ENCODE results near the gene AAGAB.

The AAGAB gene

DNA sequence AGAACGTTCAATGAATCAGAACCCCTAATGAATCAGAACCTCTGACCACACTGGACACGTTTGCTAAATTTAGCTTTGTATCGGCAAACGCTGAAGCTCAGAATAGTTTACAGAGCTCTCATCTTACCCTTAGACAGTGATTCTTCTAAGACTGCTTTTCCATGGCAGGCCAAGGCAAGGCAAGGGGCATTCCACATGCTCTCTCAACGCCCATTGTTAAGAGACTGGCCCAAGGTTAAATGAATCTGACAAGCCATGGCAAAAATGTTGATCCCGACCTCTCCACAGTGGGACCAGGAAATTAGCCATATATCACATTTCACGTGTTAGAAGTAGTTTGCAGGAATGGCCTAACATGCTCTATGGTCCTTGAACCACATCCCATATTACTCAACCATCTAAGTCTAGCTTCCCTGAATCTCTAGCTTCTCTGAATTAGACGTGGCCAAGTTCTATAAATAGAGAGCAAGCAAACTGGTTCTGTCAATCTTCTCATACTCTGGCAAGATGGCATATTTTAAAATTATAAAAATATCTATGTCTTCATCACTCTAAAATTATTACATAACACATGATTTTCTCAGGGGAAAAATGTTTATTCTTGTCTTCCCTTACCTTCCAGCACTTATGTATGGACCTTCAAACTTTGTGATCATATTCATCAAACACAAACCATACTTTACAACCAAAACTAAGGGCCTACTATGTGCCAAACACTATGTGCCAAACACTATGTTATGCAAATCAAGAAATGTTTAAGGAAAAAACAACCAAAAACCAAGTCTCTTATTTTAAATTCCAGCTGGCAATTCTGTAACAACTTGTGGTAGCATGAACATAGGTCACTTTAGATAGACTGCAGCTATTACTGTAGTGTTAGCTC, 54.3 kb downstream of the AAGAB start:
- Histone ChIP-seq H3K4me1 (ENCODE audit: control insufficient read depth in 1 of 2, insufficient read depth in 2 of 2, low read length in 2 of 2) (peaks cover 10 to 11% of the 10 kb centered on the region in 2 donors), H3K9me3 (ENCODE audit: control insufficient read depth in 1 of 2, low read length in 2 of 2) (no peaks in the 10 kb centered on the region), H3K27ac (ENCODE audit: low read depth, low read length) (no peak overlapping the region), H3K4me3 (ENCODE audit: low read depth in 1 of 2, low read length in 2 of 2) (no peak overlapping the region), H3K36me3 (ENCODE audit: control insufficient read depth in 1 of 2, insufficient read depth in 2 of 2, low read length in 2 of 2) (peaks cover 13 to 23% of the 10 kb centered on the region in 2 donors), H3K27me3 (ENCODE audit: control insufficient read depth in 1 of 2, insufficient read depth in 2 of 2, low read length in 2 of 2) (no peaks in the 10 kb centered on the region), H3K9ac (ENCODE audit: low read depth in 1 of 2, low read length in 2 of 2) (no peak overlapping the region)

DNA sequence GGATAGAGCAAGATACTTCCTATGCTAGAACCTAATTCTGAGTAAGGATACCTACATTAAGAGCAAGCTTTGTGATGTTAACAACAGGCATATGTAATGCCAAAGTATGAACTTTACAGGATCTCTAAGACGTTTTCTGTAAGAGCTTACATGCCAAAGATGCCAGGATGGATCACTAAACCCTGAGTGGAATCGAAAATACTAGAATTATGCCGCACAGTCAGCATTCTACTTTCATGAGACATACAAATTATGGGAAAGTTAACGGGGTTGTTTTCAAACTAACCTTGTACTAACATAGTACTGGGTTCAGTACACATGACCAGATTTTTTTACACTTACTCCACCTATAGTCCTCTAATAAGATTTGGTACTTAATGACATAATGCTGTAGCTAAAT, 55.1 kb downstream of the AAGAB start:
- Histone ChIP-seq H3K9me3 (ENCODE audit: control insufficient read depth in 1 of 2, low read length in 2 of 2) (no peaks in the 10 kb centered on the region), H3K4me3 (ENCODE audit: low read depth in 1 of 2, low read length in 2 of 2) (no peak overlapping the region), H3K9ac (ENCODE audit: low read depth in 1 of 2, low read length in 2 of 2) (no peak overlapping the region), H3K36me3 (ENCODE audit: control insufficient read depth in 1 of 2, insufficient read depth in 2 of 2, low read length in 2 of 2) (peaks cover 13 to 23% of the 10 kb centered on the region in 2 donors), H3K4me1 (ENCODE audit: control insufficient read depth in 1 of 2, insufficient read depth in 2 of 2, low read length in 2 of 2) (peaks cover 10 to 11% of the 10 kb centered on the region in 2 donors), H3K27ac (ENCODE audit: low read depth, low read length) (no peak overlapping the region), H3K27me3 (ENCODE audit: control insufficient read depth in 1 of 2, insufficient read depth in 2 of 2, low read length in 2 of 2) (no peaks in the 10 kb centered on the region)

DNA sequence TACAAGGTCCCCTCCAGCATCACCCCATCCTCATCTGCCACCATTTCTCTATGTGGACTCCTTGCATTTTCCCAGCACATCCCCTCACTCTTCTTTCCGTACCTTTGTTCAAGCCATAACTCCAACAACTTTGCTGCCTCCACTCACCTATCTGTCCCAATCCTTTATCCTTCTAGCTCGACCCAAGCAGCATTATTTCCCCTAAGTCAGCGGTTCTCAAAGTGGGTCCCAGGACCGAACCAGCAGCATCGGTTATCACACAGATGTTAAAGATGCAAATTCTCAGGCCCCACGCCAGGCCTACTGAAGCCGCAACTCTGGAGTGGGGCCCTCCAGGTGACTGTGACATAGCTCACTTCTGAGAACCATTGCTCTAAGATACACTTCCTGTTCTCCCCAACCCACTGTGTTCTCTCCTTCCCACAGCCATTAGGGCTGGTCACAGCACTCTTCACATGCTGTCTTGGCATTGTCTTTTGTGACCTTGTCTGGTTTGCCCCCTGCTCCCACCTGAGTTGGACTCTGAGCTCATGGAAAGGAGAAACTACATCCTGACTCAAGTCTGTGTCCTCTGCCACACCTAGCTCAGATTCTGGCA, 56.2 kb downstream of the AAGAB start:
- Histone ChIP-seq H3K36me3 (ENCODE audit: control insufficient read depth in 1 of 2, insufficient read depth in 2 of 2, low read length in 2 of 2) (peaks cover 8 to 32% of the 10 kb centered on the region in 2 donors), H3K9me3 (ENCODE audit: control insufficient read depth in 1 of 2, low read length in 2 of 2) (no peaks in the 10 kb centered on the region), H3K4me3 (ENCODE audit: low read depth in 1 of 2, low read length in 2 of 2) (no peak overlapping the region), H3K9ac (ENCODE audit: low read depth in 1 of 2, low read length in 2 of 2) (no peak overlapping the region), H3K27me3 (ENCODE audit: control insufficient read depth in 1 of 2, insufficient read depth in 2 of 2, low read length in 2 of 2) (no peaks in the 10 kb centered on the region), H3K27ac (ENCODE audit: low read depth, low read length) (no peak overlapping the region), H3K4me1 (ENCODE audit: control insufficient read depth in 1 of 2, insufficient read depth in 2 of 2, low read length in 2 of 2) (peaks cover 10 to 11% of the 10 kb centered on the region in 2 donors)

DNA sequence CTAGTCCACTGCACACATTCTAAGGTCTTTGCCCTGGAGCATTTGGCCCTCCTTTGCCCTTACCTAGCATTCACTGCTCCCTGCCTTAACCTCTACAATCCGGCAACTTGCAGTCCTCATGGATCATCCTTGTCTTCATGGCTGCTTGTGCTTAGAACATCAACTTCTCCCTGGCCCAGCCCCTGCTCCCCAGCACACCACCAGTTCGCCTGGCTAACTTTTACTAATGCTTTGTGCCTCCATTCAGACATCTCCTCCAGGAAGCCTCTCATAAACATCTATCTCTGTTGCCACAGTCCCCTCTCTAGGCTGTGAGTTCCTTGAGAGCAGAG, 57.1 kb downstream of the AAGAB start:
- H3K4me1 ChIP-seq (ENCODE audit: control insufficient read depth in 1 of 2, insufficient read depth in 2 of 2, low read length in 2 of 2): peaks cover 10 to 11% of the 10 kb centered on the region in 2 donors
- no peak overlapping the region for H3K9ac ChIP-seq (ENCODE audit: low read depth in 1 of 2, low read length in 2 of 2)
- H3K9me3 ChIP-seq (ENCODE audit: control insufficient read depth in 1 of 2, low read length in 2 of 2): no peaks in the 10 kb centered on the region
- H3K27ac ChIP-seq (ENCODE audit: low read depth, low read length): no peak overlapping the region
- peaks cover 8 to 34% of the 10 kb centered on the region in 2 donors for H3K36me3 ChIP-seq (ENCODE audit: control insufficient read depth in 1 of 2, insufficient read depth in 2 of 2, low read length in 2 of 2)
- no peaks in the 10 kb centered on the region for H3K27me3 ChIP-seq (ENCODE audit: control insufficient read depth in 1 of 2, insufficient read depth in 2 of 2, low read length in 2 of 2)
- H3K4me3 ChIP-seq (ENCODE audit: low read depth in 1 of 2, low read length in 2 of 2): no peak overlapping the region

DNA sequence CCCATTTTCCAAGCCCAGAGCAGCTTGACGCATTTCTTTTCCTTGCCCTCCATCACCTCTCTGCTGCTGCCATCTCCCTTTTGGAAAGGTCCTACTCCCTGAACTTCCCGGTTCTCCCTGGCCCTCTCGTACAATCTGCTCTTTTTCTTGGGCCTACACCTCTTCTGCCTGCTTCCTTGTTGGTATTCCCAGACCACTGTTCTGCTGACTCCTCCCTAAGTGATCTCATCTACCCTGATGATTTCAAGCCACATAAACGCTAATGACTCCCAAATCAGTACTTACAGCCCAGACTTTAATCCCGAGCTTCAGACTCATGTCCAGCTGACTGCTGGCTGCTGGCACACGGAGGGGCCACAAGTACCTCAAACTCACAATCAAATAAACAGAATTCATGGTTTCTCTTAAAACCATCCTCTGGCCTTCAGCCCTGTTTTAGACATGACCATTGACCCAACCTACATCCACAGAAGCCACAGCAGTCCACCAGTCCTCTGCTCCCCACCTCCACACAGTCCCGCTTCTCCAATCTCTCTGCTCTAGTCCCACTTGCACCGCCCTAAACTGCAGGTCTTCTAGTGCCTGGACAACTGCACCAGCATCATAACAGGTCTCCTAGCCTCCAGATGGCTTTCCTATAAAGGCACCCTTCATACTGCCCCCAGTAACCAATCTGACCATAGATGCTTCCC, 57.6 kb downstream of the AAGAB start:
- no peaks in the 10 kb centered on the region for H3K9me3 ChIP-seq (ENCODE audit: control insufficient read depth in 1 of 2, low read length in 2 of 2)
- peaks cover 4 to 33% of the 10 kb centered on the region in 2 donors for H3K36me3 ChIP-seq (ENCODE audit: control insufficient read depth in 1 of 2, insufficient read depth in 2 of 2, low read length in 2 of 2)
- H3K9ac ChIP-seq (ENCODE audit: low read depth in 1 of 2, low read length in 2 of 2): no peak overlapping the region
- no peak overlapping the region for H3K4me3 ChIP-seq (ENCODE audit: low read depth in 1 of 2, low read length in 2 of 2)
- H3K27ac ChIP-seq (ENCODE audit: low read depth, low read length): no peak overlapping the region
- no peaks in the 10 kb centered on the region for H3K27me3 ChIP-seq (ENCODE audit: control insufficient read depth in 1 of 2, insufficient read depth in 2 of 2, low read length in 2 of 2)
- H3K4me1 ChIP-seq (ENCODE audit: control insufficient read depth in 1 of 2, insufficient read depth in 2 of 2, low read length in 2 of 2): peaks cover 10 to 11% of the 10 kb centered on the region in 2 donors

DNA sequence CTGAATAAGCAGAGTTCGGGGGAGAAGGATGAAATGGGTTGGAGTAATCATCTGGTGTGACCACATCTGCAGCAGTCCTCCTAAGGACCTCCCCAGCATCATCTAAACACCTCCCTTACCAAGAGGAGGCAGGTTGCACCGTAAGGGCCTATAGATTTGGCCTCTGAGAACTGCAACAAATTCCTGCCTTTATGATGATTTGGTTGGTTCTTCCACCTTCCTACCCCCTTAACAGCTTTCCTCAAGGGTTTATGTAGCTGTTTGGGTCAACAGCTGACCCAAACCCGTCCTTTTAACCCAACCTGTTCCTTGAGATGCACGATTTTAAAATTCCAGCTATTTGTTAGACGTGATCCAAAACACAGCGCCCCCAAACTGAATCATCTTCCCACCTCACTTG, 58.2 kb downstream of the AAGAB start:
- Histone ChIP-seq H3K36me3 (ENCODE audit: control insufficient read depth in 1 of 2, insufficient read depth in 2 of 2, low read length in 2 of 2) (peaks cover 7 to 30% of the 10 kb centered on the region in 2 donors), H3K27ac (ENCODE audit: low read depth, low read length) (no peak overlapping the region), H3K27me3 (ENCODE audit: control insufficient read depth in 1 of 2, insufficient read depth in 2 of 2, low read length in 2 of 2) (no peaks in the 10 kb centered on the region), H3K4me1 (ENCODE audit: control insufficient read depth in 1 of 2, insufficient read depth in 2 of 2, low read length in 2 of 2) (peaks cover 10 to 12% of the 10 kb centered on the region in 2 donors), H3K9me3 (ENCODE audit: control insufficient read depth in 1 of 2, low read length in 2 of 2) (no peaks in the 10 kb centered on the region), H3K9ac (ENCODE audit: low read depth in 1 of 2, low read length in 2 of 2) (no peak overlapping the region), H3K4me3 (ENCODE audit: low read depth in 1 of 2, low read length in 2 of 2) (no peak overlapping the region)

DNA sequence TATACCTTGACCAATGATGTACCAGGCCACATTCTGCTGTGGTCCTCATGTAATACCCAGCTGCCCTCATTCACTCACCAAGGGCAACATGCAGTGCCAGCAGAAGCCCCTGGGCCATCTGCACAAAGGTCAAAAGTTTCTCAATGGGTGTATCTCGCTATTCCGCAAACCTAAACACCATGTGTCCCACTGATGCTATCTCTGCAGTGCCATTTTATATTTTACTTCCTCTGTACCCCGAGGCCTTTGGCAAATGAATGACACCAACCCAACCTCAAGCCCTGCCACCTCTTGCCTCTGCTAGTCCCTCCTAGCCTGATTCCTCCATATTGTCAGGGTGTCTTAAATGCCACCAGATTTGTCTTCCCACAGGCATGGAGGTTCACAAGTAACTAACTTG, 59.2 kb downstream of the AAGAB start:
- Histone ChIP-seq H3K36me3 (ENCODE audit: control insufficient read depth in 1 of 2, insufficient read depth in 2 of 2, low read length in 2 of 2) (peaks cover 10 to 36% of the 10 kb centered on the region in 2 donors), H3K27ac (ENCODE audit: low read depth, low read length) (no peak overlapping the region), H3K9me3 (ENCODE audit: control insufficient read depth in 1 of 2, low read length in 2 of 2) (no peaks in the 10 kb centered on the region), H3K9ac (ENCODE audit: low read depth in 1 of 2, low read length in 2 of 2) (no peak overlapping the region), H3K27me3 (ENCODE audit: control insufficient read depth in 1 of 2, insufficient read depth in 2 of 2, low read length in 2 of 2) (no peaks in the 10 kb centered on the region), H3K4me1 (ENCODE audit: control insufficient read depth in 1 of 2, insufficient read depth in 2 of 2, low read length in 2 of 2) (peaks cover 12 to 19% of the 10 kb centered on the region in 2 donors), H3K4me3 (ENCODE audit: low read depth in 1 of 2, low read length in 2 of 2) (no peak overlapping the region)

GRCh38 chr15:67194171-67195114, 60.0 kb downstream of the AAGAB start:
- H3K4me3 ChIP-seq (ENCODE audit: low read depth in 1 of 2, low read length in 2 of 2): no peak overlapping the region
- H3K27ac ChIP-seq (ENCODE audit: low read depth, low read length): no peak overlapping the region
- H3K9ac ChIP-seq (ENCODE audit: low read depth in 1 of 2, low read length in 2 of 2): no peak overlapping the region
- H3K36me3 ChIP-seq (ENCODE audit: control insufficient read depth in 1 of 2, insufficient read depth in 2 of 2, low read length in 2 of 2): peaks cover 15 to 44% of the 10 kb centered on the region in 2 donors
- peaks cover 12 to 22% of the 10 kb centered on the region in 2 donors for H3K4me1 ChIP-seq (ENCODE audit: control insufficient read depth in 1 of 2, insufficient read depth in 2 of 2, low read length in 2 of 2)
- no peaks in the 10 kb centered on the region for H3K27me3 ChIP-seq (ENCODE audit: control insufficient read depth in 1 of 2, insufficient read depth in 2 of 2, low read length in 2 of 2)
- H3K9me3 ChIP-seq (ENCODE audit: control insufficient read depth in 1 of 2, low read length in 2 of 2): no peaks in the 10 kb centered on the region

- H3K9me3 ChIP-seq (ENCODE audit: control insufficient read depth in 1 of 2, low read length in 2 of 2): no peaks in the 10 kb centered on the region
- no peak overlapping the region for H3K27ac ChIP-seq (ENCODE audit: low read depth, low read length)
- peaks cover 12 to 22% of the 10 kb centered on the region in 2 donors for H3K4me1 ChIP-seq (ENCODE audit: control insufficient read depth in 1 of 2, insufficient read depth in 2 of 2, low read length in 2 of 2)
- H3K9ac ChIP-seq (ENCODE audit: low read depth in 1 of 2, low read length in 2 of 2): no peak overlapping the region
- H3K4me3 ChIP-seq (ENCODE audit: low read depth in 1 of 2, low read length in 2 of 2): no peak overlapping the region
- H3K36me3 ChIP-seq (ENCODE audit: control insufficient read depth in 1 of 2, insufficient read depth in 2 of 2, low read length in 2 of 2): peaks cover 15 to 54% of the 10 kb centered on the region in 2 donors
- H3K27me3 ChIP-seq (ENCODE audit: control insufficient read depth in 1 of 2, insufficient read depth in 2 of 2, low read length in 2 of 2): no peaks in the 10 kb centered on the region
Observed at GRCh38 chr15:67193223-67193990, 61.1 kb downstream of the AAGAB start.

Measured in duodenal mucosa (tissue), 2 donors.